ENCODE data around the gene ZFYVE26.

The ZFYVE26 gene

GRCh38 chr14:67756496-67756895 is 59.9 kb downstream of the ZFYVE26 start:
- no peaks in the 10 kb centered on the region for H3K27me3 Mint-ChIP-seq
- no peak overlapping the region for H3K4me3 Mint-ChIP-seq
- H3K4me1 Mint-ChIP-seq (ENCODE audit: low read depth) = no peaks in the 10 kb centered on the region
- peaks cover 96% of the 10 kb centered on the region for H3K36me3 Mint-ChIP-seq (ENCODE audit: low read depth)
- no peaks in the 10 kb centered on the region for H3K9me3 Mint-ChIP-seq
- H3K27ac Mint-ChIP-seq = no peak overlapping the region
- intact Hi-C loops (cut with micrococcal nuclease) = no loop called here

DNA sequence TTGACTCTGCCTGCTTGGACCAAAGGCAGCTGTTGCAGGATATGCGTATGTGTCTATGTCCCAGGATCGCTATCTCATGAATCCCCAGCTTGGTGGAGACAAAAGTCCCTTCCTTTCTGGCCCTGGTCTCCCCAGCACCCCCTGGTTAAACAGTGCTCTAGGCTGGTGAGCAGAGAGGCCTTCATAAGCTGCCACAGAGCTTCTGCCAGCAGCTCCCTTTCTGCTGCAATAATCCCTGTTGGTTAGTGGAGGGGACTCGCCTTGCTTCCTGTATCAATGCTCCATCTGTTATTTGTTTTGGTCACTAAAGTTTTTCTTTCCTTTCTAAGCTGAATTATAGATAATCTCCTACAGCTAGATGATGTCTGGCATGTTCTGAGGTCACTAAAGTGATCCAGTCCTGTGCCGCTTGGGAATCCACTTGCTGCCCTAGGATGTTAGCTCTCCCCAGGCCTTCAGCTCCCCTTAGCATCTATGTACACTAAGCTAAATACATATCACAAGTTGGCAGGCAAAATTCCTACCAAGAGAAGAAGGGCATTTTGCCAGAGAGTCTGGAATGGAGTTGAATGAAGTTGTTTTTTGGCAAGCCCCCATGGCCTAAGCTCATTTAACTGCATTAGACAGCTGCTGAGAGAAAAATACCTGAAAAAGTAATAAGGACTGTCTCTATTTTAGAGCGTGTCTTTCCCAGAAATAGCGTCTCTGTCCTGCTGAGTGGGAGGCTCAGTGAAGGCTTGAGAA is 66.9 kb downstream of the ZFYVE26 start:
- intact Hi-C loops (cut with micrococcal nuclease) = no loop called here
- H3K4me3 Mint-ChIP-seq = no peak overlapping the region
- H3K27ac Mint-ChIP-seq = no peak overlapping the region
- H3K27me3 Mint-ChIP-seq = no peaks in the 10 kb centered on the region
- H3K4me1 Mint-ChIP-seq (ENCODE audit: low read depth) = peaks cover 9% of the 10 kb centered on the region
- H3K36me3 Mint-ChIP-seq (ENCODE audit: low read depth) = peaks cover 87% of the 10 kb centered on the region
- H3K9me3 Mint-ChIP-seq = no peaks in the 10 kb centered on the region

GRCh38 chr14:67748312-67748711 is 68.1 kb downstream of the ZFYVE26 start:
- Mint-ChIP-seq H3K27ac (no peak overlapping the region), H3K27me3 (no peaks in the 10 kb centered on the region), H3K4me3 (no peak overlapping the region), H3K36me3 (ENCODE audit: low read depth) (peaks cover 75% of the 10 kb centered on the region), H3K9me3 (no peaks in the 10 kb centered on the region), H3K4me1 (ENCODE audit: low read depth) (peaks cover 9% of the 10 kb centered on the region)
- intact Hi-C loops (cut with micrococcal nuclease) = no loop called here

GRCh38 chr14:67746927-67747326 is 69.5 kb downstream of the ZFYVE26 start:
- Mint-ChIP-seq H3K36me3 (ENCODE audit: low read depth) (peaks cover 61% of the 10 kb centered on the region), H3K4me3 (no peak overlapping the region), H3K27me3 (no peaks in the 10 kb centered on the region), H3K4me1 (ENCODE audit: low read depth) (peaks cover 9% of the 10 kb centered on the region), H3K9me3 (no peaks in the 10 kb centered on the region), H3K27ac (no peak overlapping the region)
- intact Hi-C loops (cut with micrococcal nuclease) = no loop called here

- Mint-ChIP-seq H3K9me3 (no peaks in the 10 kb centered on the region), H3K27me3 (peaks cover 1% of the 10 kb centered on the region), H3K27ac (no peak overlapping the region), H3K36me3 (ENCODE audit: low read depth) (peaks cover 32% of the 10 kb centered on the region), H3K4me1 (ENCODE audit: low read depth) (peaks cover 9% of the 10 kb centered on the region), H3K4me3 (no peak overlapping the region)
- intact Hi-C loops (cut with micrococcal nuclease) = no loop called here
Observed at GRCh38 chr14:67744046-67744445, 72.3 kb downstream of the ZFYVE26 start.

DNA sequence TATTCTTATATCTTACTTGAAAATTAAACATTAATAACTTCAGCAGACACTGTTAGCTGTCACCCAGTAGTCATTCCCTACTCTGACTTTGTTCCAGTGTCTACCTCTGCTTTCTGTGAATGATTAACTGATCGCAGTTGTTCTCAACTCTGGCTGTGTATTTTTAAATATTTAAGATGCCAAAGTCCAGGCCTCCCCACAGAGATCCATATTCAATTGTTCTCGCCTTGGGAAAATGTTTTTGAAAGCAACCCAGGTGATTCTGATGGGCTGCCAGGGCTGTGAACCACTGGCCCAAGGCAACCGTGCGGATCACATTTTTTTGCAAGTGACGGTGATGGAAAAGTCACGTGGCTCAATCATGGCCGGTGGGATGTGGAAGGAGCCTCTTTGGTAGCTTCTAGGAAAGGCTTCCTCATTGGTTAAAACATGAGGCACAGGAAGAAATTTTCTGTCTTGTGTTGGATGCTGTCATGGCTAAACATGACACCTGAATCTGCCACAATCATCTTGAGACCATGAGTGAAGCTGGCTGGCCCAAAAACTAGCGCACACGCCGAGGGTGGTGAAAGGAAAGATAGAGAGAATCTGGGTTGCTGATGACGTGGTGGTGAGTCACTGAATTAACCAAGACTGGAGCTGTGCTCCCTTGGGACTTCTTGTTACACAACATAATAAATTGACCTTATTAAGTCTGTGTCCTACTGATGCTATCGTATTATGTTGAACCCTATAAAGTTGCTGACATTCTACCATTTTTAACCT is 77.5 kb downstream of the ZFYVE26 start:
- no peak overlapping the region for H3K27ac Mint-ChIP-seq
- H3K4me1 Mint-ChIP-seq (ENCODE audit: low read depth) = no peaks in the 10 kb centered on the region
- no peaks in the 10 kb centered on the region for H3K9me3 Mint-ChIP-seq
- H3K36me3 Mint-ChIP-seq (ENCODE audit: low read depth) = no peaks in the 10 kb centered on the region
- peaks cover 1% of the 10 kb centered on the region for H3K27me3 Mint-ChIP-seq
- intact Hi-C loops (cut with micrococcal nuclease) = no loop called here
- no peak overlapping the region for H3K4me3 Mint-ChIP-seq

DNA sequence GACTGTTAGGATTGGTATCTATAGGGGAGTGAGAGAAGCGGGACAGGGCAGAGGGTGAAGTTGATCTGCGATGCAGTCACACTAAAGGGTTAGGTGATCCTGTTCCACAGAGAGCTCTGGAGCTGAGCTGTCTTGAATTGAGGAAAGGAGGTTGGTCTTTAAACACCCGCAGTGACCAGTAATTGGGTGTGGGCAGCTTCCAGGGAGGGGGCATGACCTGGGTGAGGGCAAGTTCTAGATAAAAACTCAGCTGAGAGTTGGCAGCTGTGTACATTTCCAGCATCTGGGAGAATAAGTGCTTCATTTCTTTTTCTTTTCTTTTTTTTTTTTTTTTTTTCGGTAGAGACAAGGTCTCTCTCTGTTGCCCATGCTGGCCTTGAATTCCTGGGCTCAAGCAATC is 79.6 kb downstream of the ZFYVE26 start:
- Mint-ChIP-seq H3K36me3 (ENCODE audit: low read depth) (no peaks in the 10 kb centered on the region), H3K4me1 (ENCODE audit: low read depth) (no peaks in the 10 kb centered on the region), H3K4me3 (no peak overlapping the region), H3K9me3 (no peaks in the 10 kb centered on the region), H3K27ac (no peak overlapping the region), H3K27me3 (peaks cover 1% of the 10 kb centered on the region)
- intact Hi-C loops (cut with micrococcal nuclease) = no loop called here

DNA sequence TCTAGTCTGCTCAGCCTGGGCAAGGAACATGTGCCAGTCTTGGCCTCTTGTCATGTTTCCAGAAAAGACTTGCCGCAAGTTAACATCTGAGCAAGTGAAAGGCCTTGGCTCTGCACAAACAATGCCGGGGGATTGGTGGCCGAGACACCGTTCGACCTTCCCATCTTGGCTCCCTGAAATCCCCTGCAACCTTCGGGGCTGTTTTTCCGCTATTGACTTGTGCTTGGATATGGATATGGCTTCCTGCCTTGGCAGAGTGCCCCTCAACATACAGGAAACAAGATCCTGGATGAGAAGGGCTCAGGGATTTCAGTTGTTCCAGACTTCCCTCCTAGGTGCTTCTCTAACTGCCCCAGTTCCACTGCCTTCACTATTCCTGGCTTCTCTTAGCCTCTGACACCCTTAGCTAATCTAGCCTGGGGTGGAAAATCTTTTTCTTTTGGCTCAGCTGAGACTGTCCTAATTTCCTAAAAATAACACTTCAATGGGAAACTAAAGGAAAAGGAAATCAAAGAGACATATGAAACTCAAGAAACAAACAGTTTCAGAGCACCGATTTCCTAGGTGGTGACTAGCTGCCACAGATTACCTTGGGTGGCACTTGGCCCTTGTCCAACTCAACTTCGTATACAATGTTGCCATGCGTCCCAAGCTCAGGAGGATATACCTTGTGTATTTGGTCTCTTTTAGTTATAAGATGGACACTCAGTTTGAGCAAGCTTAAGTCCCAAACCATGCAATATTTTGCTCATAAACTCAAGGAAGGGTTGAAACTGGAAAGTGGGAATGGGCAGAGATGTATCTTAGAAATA is 80.8 kb downstream of the ZFYVE26 start:
- H3K27ac Mint-ChIP-seq = no peak overlapping the region
- H3K27me3 Mint-ChIP-seq = peaks cover 1% of the 10 kb centered on the region
- no peaks in the 10 kb centered on the region for H3K4me1 Mint-ChIP-seq (ENCODE audit: low read depth)
- intact Hi-C loops (cut with micrococcal nuclease) = no loop called here
- no peak overlapping the region for H3K4me3 Mint-ChIP-seq
- H3K36me3 Mint-ChIP-seq (ENCODE audit: low read depth) = no peaks in the 10 kb centered on the region
- H3K9me3 Mint-ChIP-seq = no peaks in the 10 kb centered on the region

DNA sequence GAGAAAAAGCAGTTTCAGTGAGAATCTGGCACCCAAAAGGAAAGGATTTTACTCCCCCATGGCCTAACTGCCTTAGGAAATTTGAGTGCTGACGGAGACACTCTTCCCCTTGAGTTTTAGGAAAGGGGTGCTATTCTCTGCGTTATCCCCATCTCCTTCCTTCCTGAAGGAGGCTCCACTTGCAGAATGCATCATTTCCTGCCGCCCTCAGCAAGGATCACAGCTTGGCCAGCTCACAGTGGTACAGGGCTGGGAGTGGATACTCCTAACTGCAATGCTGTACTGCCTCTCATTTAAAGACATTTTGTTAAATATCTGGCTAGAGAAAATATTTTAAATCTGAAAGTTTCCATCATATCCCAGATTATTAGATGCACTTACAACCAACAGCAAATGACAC is 81.7 kb downstream of the ZFYVE26 start:
- no peak overlapping the region for H3K27ac Mint-ChIP-seq
- H3K4me1 Mint-ChIP-seq (ENCODE audit: low read depth) = no peaks in the 10 kb centered on the region
- intact Hi-C loops (cut with micrococcal nuclease) = no loop called here
- H3K27me3 Mint-ChIP-seq = peaks cover 1% of the 10 kb centered on the region
- no peaks in the 10 kb centered on the region for H3K36me3 Mint-ChIP-seq (ENCODE audit: low read depth)
- no peaks in the 10 kb centered on the region for H3K9me3 Mint-ChIP-seq
- no peak overlapping the region for H3K4me3 Mint-ChIP-seq

GRCh38 chr14:67733616-67734015 is 82.8 kb downstream of the ZFYVE26 start:
- Mint-ChIP-seq H3K4me3 (no peak overlapping the region), H3K27ac (no peak overlapping the region), H3K36me3 (ENCODE audit: low read depth) (no peaks in the 10 kb centered on the region), H3K9me3 (no peaks in the 10 kb centered on the region), H3K4me1 (ENCODE audit: low read depth) (no peaks in the 10 kb centered on the region), H3K27me3 (no peaks in the 10 kb centered on the region)
- intact Hi-C loops (cut with micrococcal nuclease) = no loop called here

DNA sequence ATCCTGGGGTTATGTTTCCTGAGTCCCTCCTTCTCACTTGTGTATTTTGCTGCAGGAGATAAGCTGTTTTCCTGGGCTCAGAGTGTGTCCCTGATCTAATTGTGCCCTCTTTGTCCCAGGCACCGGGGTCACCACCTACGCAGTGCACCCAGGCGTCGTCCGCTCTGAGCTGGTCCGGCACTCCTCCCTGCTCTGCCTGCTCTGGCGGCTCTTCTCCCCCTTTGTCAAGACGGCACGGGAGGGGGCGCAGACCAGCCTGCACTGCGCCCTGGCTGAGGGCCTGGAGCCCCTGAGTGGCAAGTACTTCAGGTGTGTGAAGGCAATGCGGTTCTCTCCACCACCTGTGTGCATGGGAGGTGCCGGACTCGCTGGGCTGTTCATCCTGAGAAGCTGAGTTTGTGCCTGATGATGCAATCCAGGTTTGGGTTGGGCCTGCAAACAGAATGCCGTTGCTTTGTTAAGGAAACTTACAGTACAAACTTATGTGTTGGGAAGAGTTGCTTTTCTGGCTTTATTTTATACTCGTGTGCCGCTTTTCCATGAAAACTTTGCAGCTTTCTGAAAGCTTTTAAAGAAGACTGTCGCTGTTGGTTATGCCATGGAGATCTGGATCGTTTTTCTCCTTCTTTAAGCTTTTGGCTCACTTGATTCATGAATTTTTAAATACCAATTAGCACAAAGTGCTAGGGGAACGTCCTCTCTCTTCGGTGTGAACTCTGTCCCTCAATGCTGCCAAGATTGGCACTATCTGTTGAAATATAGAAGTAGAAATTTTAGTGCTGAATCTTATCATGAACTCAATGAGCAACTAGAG is 87.1 kb downstream of the ZFYVE26 start:
- Mint-ChIP-seq H3K4me3 (no peak overlapping the region), H3K4me1 (ENCODE audit: low read depth) (no peaks in the 10 kb centered on the region), H3K27ac (no peak overlapping the region), H3K27me3 (peaks cover 7% of the 10 kb centered on the region), H3K36me3 (ENCODE audit: low read depth) (no peaks in the 10 kb centered on the region), H3K9me3 (no peaks in the 10 kb centered on the region)
- intact Hi-C loops (cut with micrococcal nuclease) = no loop called here

GRCh38 chr14:67728258-67728657 is 88.1 kb downstream of the ZFYVE26 start:
- peaks cover 13% of the 10 kb centered on the region for H3K27me3 Mint-ChIP-seq
- H3K36me3 Mint-ChIP-seq (ENCODE audit: low read depth) = no peaks in the 10 kb centered on the region
- intact Hi-C loops (cut with micrococcal nuclease) = no loop called here
- H3K4me3 Mint-ChIP-seq = no peak overlapping the region
- no peaks in the 10 kb centered on the region for H3K9me3 Mint-ChIP-seq
- H3K4me1 Mint-ChIP-seq (ENCODE audit: low read depth) = no peaks in the 10 kb centered on the region
- no peak overlapping the region for H3K27ac Mint-ChIP-seq

- H3K4me1 Mint-ChIP-seq (ENCODE audit: low read depth) = peaks cover 7% of the 10 kb centered on the region
- no peaks in the 10 kb centered on the region for H3K36me3 Mint-ChIP-seq (ENCODE audit: low read depth)
- H3K9me3 Mint-ChIP-seq = no peaks in the 10 kb centered on the region
- no peak overlapping the region for H3K4me3 Mint-ChIP-seq
- H3K27me3 Mint-ChIP-seq = peaks cover 21% of the 10 kb centered on the region
- intact Hi-C loops (cut with micrococcal nuclease) = no loop called here
- no peak overlapping the region for H3K27ac Mint-ChIP-seq
Observed at GRCh38 chr14:67727361-67727760, 89.0 kb downstream of the ZFYVE26 start.

Data from dendritic cell treated with granulocyte-macrophage colony-stimulating factor and Interleukin-4, amounts not matched to agents 40 ng/mL and 50 ng/mL, for 4 days (primary cell).